Fibroblast of lung (primary cell): Measurements from ENCODE around the gene ZBTB8B.

ENCODE experiments used
- CTCF ChIP-seq, 2 donors: IDR thresholded peaks in 1 of 2; conservative IDR thresholded peaks in 1 of 2; 1 replicate in 1 of 2; 2 replicates in 1 of 2; pipeline ENCODE4 v1.5.1; 2011 to 2012; ENCODE audit warnings: low read length in 2 of 2, control low read depth in 1 of 2, inconsistent platforms in 1 of 2, low read depth in 1 of 2, mild to moderate bottlenecking in 1 of 2
- EZH2 ChIP-seq: IDR thresholded peaks from 2 replicates; pipeline ENCODE4 v1.5.1; 2012; ENCODE audit warnings: low read length, control low read depth, mild to moderate bottlenecking; ENCODE audit errors: missing control alignments

GRCh38 chr1:32503153-32503552 lies 38.3 kb downstream of the ZBTB8B start:
- no peak for TF ChIP-seq CTCF (conservative IDR thresholded peaks at IDR 0.05 in 1 of 2, IDR thresholded peaks at IDR 0.05 in 1 of 2; ENCODE audit: low read depth in 1 of 2, low read length in 2 of 2)
- no peak for TF ChIP-seq EZH2
